Stimulated activated CD8-positive, alpha-beta memory T cell treated with anti-CD3 and anti-CD28 coated beads, Interleukin-12 subunit alpha, Interleukin-12 subunit beta, amount 100 ng/mL, for 24 hours (primary cell): ENCODE results near the gene CFAP97.
"Not testable (repeated sequence)": the region's sequence is repeated elsewhere in the genome, so short reads cannot be mapped to it uniquely, and the experiment has no call there.

Source experiments
- DNase-seq: peaks from one replicate; pipeline ENCODE4 v3.0.0-alpha.2; 2020; ENCODE audit errors: extremely low read depth

The CFAP97 gene

GRCh38 chr4:185222598-185222997, 18.8 kb upstream of the CFAP97 start:
- no peak for DNase-seq

- DNase-seq: no peak
Observed at GRCh38 chr4:185221912-185222311, 18.1 kb upstream of the CFAP97 start.

- no peak for DNase-seq
Observed at GRCh38 chr4:185221491-185221890, 17.7 kb upstream of the CFAP97 start.

- no peak for DNase-seq
Observed at GRCh38 chr4:185219551-185220344, 15.9 kb upstream of the CFAP97 start.

- no peak for DNase-seq
Observed at GRCh38 chr4:185218312-185218711, 14.5 kb upstream of the CFAP97 start.

- DNase-seq: no peak
Observed at GRCh38 chr4:185217408-185217975, 13.7 kb upstream of the CFAP97 start.

- no peak for DNase-seq
Observed at GRCh38 chr4:185215261-185215660, 11.5 kb upstream of the CFAP97 start.

GRCh38 chr4:185213877-185214276, 10.1 kb upstream of the CFAP97 start:
- DNase-seq: no peak

- no peak for DNase-seq
Observed at GRCh38 chr4:185212581-185212980, 8.8 kb upstream of the CFAP97 start.

- no peak for DNase-seq
Observed at GRCh38 chr4:185211641-185212040, 7.8 kb upstream of the CFAP97 start.

GRCh38 chr4:185211035-185211434, 7.2 kb upstream of the CFAP97 start:
- no peak for DNase-seq

GRCh38 chr4:185210102-185210981, 6.5 kb upstream of the CFAP97 start:
- DNase-seq: no peak

- not testable (repeated sequence) for DNase-seq
Observed at GRCh38 chr4:185209852-185210101, 6.0 kb upstream of the CFAP97 start.

GRCh38 chr4:185209031-185209851, 5.4 kb upstream of the CFAP97 start, which contains the start of gene SNX25:
TSS of gene SNX25 (plus strand) at chr4:185209598. CDS start at chr4:185209827, 229 bp downstream.
- DNase-seq: peak; percentile 80

GRCh38 chr4:185207466-185207865, 3.7 kb upstream of the CFAP97 start:
- DNase-seq: no peak

- no peak for DNase-seq
Observed at GRCh38 chr4:185205697-185206342, 2.0 kb upstream of the CFAP97 start.

GRCh38 chr4:185205073-185205472, 1.3 kb upstream of the CFAP97 start:
- not testable (repeated sequence) for DNase-seq

GRCh38 chr4:185204238-185204910, 574 bp upstream of the CFAP97 start:
- DNase-seq: no peak

GRCh38 chr4:185202984-185203485, 765 bp downstream of the CFAP97 start:
- no peak for DNase-seq
